Naive thymus-derived CD8-positive, alpha-beta T cell (primary cell): ENCODE results near the gene C11orf97. TPM values are rescaled to one million over a fixed set of nuclear protein-coding genes. Genes with fewer than 3 reads are reported as not detected.

Source experiments
- ATAC-seq, 2 donors: fragments of 150-1000 bp; cut with Tn5 transposase in 1 of 2; sonication (Bioruptor Pico), chemical (Tn5 transposase) in 1 of 2; 1 replicate in 1 of 2; 2 replicates in 1 of 2; pipeline ENCODE4 v1.10.0; 2021; ENCODE audit warnings: mild to moderate bottlenecking in 2 of 2, moderate library complexity in 2 of 2
- POLR2A ChIA-PET: fragments of 350-600 bp; sonication (Branson Sonifier 250); formaldehyde crosslinking; loops from one replicate; lab custom pipeline; 2021; ENCODE audit warnings: antibody characterized with exemption; lab: Charles Lee
- DNase-seq, 10 donors: peaks; one replicate each; pipeline versions ENCODE4 v3.0.0 to v3.0.0-alpha.2; 2020 to 2022
- H3K27ac Mint-ChIP-seq, 10 donors: one replicate each; pipeline ENCODE4 v1.8.0; 2020 to 2022; ENCODE audit warnings: mild to moderate bottlenecking in 10 of 10, mixed read lengths in 10 of 10, moderate library complexity in 4 of 10, inconsistent platforms in 1 of 10
- H3K27me3 Mint-ChIP-seq, 5 donors: one replicate each; pipeline ENCODE4 v1.8.0; 2021 to 2022; ENCODE audit warnings: mixed read lengths in 5 of 5
- H3K36me3 Mint-ChIP-seq, 3 donors: one replicate each; pipeline ENCODE4 v1.8.0; 2020 to 2022; ENCODE audit warnings: mixed read lengths in 3 of 3, mild to moderate bottlenecking in 2 of 3, inconsistent platforms in 1 of 3
- H3K4me1 Mint-ChIP-seq, 4 donors: one replicate each; pipeline ENCODE4 v1.8.0; 2021 to 2022; ENCODE audit warnings: mixed read lengths in 4 of 4
- H3K4me3 Mint-ChIP-seq, 10 donors: one replicate each; pipeline ENCODE4 v1.8.0; 2020 to 2022; ENCODE audit warnings: mild to moderate bottlenecking in 10 of 10, mixed read lengths in 10 of 10, moderate library complexity in 6 of 10, inconsistent platforms in 1 of 10
- H3K9me3 Mint-ChIP-seq, 9 donors: one replicate each; pipeline ENCODE4 v1.8.0; 2020 to 2022; ENCODE audit warnings: mixed read lengths in 9 of 9, mild to moderate bottlenecking in 3 of 9, inconsistent platforms in 1 of 9, moderate library complexity in 1 of 9
- polyA plus RNA-seq, 3 donors: library from polyadenylated mRNA; unstranded; fragments of 300-500 nt; fragmentation: Illumina TruSeq; gene quantifications; one replicate each; pipeline ENCODE4 v1.2.3, GENCODE V29; 2021
- total RNA-seq, 8 experiments: library from RNA in 2 of 8; stranded (reverse) in 2 of 8; gene quantifications; one replicate each; pipeline ENCODE4 v1.2.3 and lab custom pipeline; 2021 to 2026

The C11orf97 gene, protein sequence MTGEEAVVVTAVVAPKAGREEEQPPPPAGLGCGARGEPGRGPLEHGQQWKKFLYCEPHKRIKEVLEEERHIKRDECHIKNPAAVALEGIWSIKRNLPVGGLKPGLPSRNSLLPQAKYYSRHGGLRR
- total RNA-seq (not detected), polyA plus RNA-seq (not detected), total RNA-seq (lab: John Stamatoyannopoulos, UW) (0 to 0.08 (median 0) reads per million in 6 experiments)

DNA sequence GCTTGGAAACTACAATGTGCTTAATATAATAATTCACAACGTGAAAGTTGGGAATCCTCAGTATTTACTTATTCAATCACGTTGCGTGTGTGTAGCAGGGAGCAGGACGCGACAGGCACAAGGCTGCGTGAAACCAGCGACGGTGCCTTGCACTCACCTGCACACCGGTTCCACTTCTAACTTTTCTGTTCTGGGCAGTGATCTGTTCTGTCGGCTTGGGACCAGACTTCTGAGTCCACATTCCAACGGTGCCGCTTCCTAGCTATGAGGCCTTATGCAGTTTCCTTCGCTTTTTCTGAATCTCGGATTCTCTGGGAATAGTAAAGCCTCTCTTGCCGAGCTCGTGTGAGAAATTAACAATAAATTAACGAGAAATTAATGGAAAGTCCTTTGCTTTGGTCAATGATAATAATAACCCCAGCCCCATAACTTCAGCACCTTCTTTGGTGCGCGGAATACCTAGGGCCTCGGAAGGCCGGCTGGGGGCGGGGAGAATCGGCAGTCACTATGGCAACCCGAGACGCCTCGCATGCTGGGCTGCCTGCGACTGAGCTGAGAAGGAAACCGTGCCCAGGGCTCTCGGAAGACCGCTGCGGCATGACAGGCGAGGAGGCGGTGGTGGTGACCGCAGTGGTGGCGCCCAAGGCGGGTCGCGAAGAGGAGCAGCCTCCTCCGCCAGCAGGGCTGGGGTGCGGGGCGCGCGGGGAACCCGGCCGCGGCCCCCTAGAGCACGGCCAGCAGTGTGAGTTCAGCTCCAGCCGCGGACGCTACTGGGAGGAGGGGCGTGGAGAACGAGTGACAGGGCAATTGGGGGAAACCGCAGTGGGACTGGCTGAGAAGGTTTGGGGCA lies at the start of gene C11orf97:
C11orf97 (plus strand) TSS at position 530 of the 850 bp plus-strand sequence; CDS start at position 598, 68 bp downstream.
- peak within 1 kb of the TSS; percentile 60 to 90 (median 86) for H3K4me3 Mint-ChIP-seq
- H3K4me1 Mint-ChIP-seq, result peaks cover 10 to 19% (median 18%) of the 10 kb centered on the region in 4 donors
- no peaks in the 10 kb centered on the region for H3K9me3 Mint-ChIP-seq
- H3K27me3 Mint-ChIP-seq, result peaks cover 5 to 21% (median 10%) of the 10 kb centered on the region in 5 donors
- peak within 1 kb of the TSS in 6 of 10 donors; percentile 7 to 57 (median 26) for H3K27ac Mint-ChIP-seq
- ATAC-seq, result peak; percentile 83 to 88
- POLR2A ChIA-PET, result interaction anchor here (0.6 to 1.3 kb wide), 7 partner anchors 18 to 617 kb away, joined by 3 to 6 read pairs (median 3); partner anchors contain the start of genes CWC15, KDM4D and PANX1
- DNase-seq, result peak; percentile 31 to 75 (median 43)
- no peaks in the 10 kb centered on the region for H3K36me3 Mint-ChIP-seq

DNA sequence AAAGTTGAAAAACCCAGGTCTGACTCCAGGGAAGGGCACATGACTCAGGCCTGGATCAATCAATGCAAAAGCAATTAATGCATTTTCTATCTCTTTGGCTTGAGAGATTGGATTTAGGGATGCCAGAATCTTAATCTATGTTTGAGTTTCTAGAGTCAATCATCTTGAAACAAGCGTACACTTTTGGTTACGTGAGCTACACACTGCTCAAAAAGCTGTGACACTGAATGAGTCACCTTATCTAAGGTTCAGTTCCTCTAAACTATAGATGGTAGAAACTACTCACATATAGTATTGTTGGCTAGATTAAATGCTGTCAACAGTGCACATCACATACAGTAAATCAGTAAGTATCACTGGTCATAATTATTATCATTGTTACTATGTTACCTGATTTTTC lies 42.8 kb upstream of the C11orf97 start:
- H3K27ac Mint-ChIP-seq, result no peak overlapping the region
- H3K9me3 Mint-ChIP-seq, result no peaks in the 10 kb centered on the region
- H3K4me3 Mint-ChIP-seq, result no peak overlapping the region
- no peaks in the 10 kb centered on the region for H3K27me3 Mint-ChIP-seq
- POLR2A ChIA-PET, result no interaction called here
- DNase-seq (no peak), ATAC-seq (no peak)
- peaks cover 7 to 16% (median 11%) of the 10 kb centered on the region in 4 donors for H3K4me1 Mint-ChIP-seq
- H3K36me3 Mint-ChIP-seq, result peaks cover 24 to 80% (median 54%) of the 10 kb centered on the region in 3 donors

DNA sequence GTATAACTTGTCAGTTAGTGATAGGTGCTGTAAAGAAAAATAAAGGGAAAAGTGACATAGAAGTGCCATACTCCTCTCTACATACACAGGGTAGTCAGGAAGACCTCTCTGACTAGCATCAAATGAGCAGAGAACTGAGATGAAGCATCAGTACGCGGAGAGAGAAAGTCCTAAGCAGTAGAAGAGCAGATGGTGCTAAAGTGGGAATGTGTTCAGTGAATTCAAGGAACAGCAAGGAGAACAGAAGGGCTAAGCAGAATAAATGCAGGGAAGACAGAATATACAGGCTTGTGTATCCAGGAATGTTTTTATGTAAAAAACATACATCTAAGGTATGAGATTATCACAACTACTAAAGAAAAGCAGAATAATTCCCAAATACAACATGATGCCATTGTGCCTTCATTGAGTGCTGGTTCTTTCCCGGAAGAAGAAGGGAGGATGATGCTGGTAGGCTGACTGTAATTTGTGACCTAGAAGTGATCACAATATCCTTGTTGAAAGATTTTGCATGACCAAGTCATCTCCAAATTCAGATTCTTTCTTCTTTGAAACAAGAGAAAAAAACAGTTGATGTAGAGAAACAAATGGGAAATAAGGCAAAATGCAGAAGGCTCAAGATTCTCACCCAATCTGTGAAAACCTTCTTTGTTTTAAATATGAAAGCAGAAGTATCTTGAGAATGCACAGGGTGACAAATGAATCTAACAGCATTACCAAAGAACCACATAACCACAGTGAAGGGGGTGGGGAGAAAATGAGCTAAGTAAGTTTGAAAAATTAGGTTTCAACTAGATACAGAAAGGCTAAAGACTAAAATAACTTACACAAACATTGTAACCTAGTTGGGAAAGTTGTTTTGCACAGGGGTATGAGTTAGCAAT lies 39.1 kb upstream of the C11orf97 start:
- Mint-ChIP-seq H3K27ac (peak overlapping the region in 3 of 10 donors; percentile 4 to 75 (median 14)), H3K9me3 (no peaks in the 10 kb centered on the region), H3K4me1 (peaks cover 6 to 24% (median 15%) of the 10 kb centered on the region in 4 donors), H3K36me3 (peaks cover 11 to 79% (median 40%) of the 10 kb centered on the region in 3 donors), H3K4me3 (peak overlapping the region in 2 of 10 donors; percentile 5 to 25), H3K27me3 (no peaks in the 10 kb centered on the region)
- DNase-seq (peak in 1 of 10 donors; percentile 29), ATAC-seq (no peak)
- POLR2A ChIA-PET, result no interaction called here

DNA sequence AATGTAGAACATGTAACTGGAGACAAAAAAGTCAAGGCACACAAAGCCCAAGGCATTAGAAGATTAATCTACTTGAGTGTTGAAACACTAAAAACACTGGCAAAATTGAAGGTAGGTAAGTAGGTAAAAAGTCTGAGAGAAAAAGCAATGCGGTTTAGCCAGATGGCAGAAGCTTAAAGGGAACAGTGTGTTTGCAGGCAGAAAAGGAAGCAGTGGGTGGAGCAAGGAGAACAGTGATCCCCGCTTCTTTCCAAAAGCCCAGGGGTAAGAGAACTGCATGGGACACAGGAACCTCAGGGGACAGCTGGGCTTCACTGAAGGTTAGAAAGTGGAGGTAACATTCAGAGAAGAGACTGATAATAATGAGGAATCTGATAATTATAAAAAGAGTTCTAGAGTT lies 34.6 kb upstream of the C11orf97 start:
- ATAC-seq, result no peak
- Mint-ChIP-seq H3K36me3 (peaks cover 8 to 89% (median 40%) of the 10 kb centered on the region in 3 donors), H3K4me1 (peaks cover 6 to 24% (median 15%) of the 10 kb centered on the region in 4 donors), H3K27ac (peak overlapping the region in 7 of 10 donors; percentile 5 to 85 (median 25)), H3K9me3 (no peaks in the 10 kb centered on the region), H3K4me3 (no peak overlapping the region), H3K27me3 (no peaks in the 10 kb centered on the region)
- POLR2A ChIA-PET, result no interaction called here
- DNase-seq, result no peak

DNA sequence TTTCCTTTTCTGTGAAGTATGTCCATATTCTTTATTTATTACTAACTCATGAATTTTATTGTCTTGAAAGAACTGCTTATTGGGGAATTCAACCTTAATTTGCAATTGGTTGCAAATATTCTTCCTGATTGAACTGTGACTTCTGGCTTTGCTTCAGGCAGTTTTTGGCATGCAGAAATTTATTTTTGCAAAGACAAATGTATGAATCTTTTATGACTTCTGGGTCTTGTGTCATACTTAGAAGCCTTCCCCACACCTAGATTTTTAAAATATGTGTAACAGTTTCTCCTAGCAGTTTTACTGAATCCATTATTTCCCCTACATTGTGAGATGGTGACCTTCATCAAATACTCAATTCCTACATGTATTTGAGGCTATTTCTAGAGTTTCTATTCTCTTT lies 30.9 kb upstream of the C11orf97 start:
- no peaks in the 10 kb centered on the region for H3K9me3 Mint-ChIP-seq
- DNase-seq (no peak), ATAC-seq (no peak)
- H3K4me1 Mint-ChIP-seq, result peaks cover 3 to 10% (median 8%) of the 10 kb centered on the region in 4 donors
- no peaks in the 10 kb centered on the region for H3K27me3 Mint-ChIP-seq
- H3K4me3 Mint-ChIP-seq, result no peak overlapping the region
- H3K27ac Mint-ChIP-seq, result no peak overlapping the region
- H3K36me3 Mint-ChIP-seq, result peaks cover 5 to 93% (median 45%) of the 10 kb centered on the region in 3 donors
- POLR2A ChIA-PET, result no interaction called here

DNA sequence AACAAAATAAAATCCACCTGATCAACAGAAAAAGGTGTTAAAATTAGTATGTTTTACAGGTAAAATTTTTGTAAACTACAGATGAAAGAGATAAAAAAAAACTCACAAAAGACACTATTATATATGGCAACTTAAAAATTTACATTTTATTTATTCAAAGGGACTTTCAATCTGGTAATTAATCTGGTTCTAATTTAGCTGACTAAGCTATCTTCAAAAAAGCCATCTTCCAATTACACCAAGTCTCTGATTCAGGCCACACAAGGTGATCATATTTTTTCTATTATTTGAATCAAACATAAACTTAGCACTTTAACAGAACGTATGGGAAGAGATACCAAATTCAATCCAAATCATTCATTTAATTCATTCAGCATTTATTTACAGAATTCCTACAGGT lies 26.2 kb upstream of the C11orf97 start:
- peaks cover 0 to 22% (median 8%) of the 10 kb centered on the region in 4 donors for H3K4me1 Mint-ChIP-seq
- H3K9me3 Mint-ChIP-seq, result no peaks in the 10 kb centered on the region
- no peak for DNase-seq
- POLR2A ChIA-PET, result interaction anchor here (0.7 kb wide), 1 partner anchor 69 kb away, joined by 3 read pairs; no protein-coding TSS in a partner anchor
- peak overlapping the region in 1 of 10 donors; percentile 8 for H3K27ac Mint-ChIP-seq
- no peaks in the 10 kb centered on the region for H3K27me3 Mint-ChIP-seq
- H3K4me3 Mint-ChIP-seq, result no peak overlapping the region
- H3K36me3 Mint-ChIP-seq, result peaks cover 15 to 91% (median 63%) of the 10 kb centered on the region in 3 donors
- ATAC-seq, result no peak

DNA sequence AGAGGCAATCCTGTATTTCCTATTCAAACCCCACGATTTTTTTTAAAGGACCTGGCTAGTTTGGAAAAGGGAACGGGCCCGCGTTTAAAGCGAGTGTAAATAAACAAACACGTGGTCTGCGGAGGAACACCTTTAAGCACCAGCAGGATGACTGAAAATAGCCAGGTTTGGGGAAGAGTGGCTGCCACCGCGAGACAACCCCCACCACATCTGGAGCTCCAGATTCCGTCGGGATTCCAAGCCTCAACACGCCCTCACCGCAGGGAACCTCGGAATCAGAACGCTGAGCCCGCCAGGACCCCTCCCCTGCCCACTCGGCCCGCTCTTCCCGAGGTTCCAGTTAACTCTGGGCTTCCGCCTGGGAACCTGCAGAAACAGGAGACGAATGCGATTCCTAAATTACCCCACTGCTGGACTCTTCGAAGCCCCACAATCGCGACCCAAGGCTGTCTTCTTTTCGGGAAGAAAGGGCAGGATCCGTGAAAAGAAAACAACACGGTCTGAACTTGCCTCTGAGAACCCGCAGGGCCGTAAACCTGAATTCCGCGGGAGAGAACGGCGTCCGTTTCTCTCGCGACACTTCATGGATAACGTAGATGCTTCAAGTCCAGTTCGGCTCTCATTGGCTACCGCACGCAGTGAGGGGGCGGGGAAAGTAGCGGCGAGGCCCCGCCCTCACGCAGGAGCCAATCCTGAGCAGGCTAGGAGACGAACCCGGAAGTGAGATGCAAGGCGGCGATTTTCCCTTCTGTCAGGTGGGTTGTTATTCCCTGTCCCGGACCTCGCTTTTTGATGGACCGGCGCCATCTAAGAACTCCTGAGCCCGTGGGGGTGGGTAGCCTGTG lies 18.8 kb upstream of the C11orf97 start, which contains the start of the genes ANKRD49 and MRE11:
ANKRD49 (plus strand) TSS at position 704 of the 845 bp plus-strand sequence. CDS start 2,710 bp downstream, outside the sequence.
MRE11 (minus strand) TSS at position 564 of the 845 bp plus-strand sequence. CDS start 1,043 bp downstream, outside the sequence.
- Mint-ChIP-seq H3K4me3 (peak within 1 kb of the TSS; percentile 92 to 99 (median 94)), H3K9me3 (no peaks in the 10 kb centered on the region), H3K27ac (peak within 1 kb of the TSS; percentile 92 to 99 (median 98)), H3K27me3 (no peaks in the 10 kb centered on the region), H3K4me1 (peaks cover 17 to 43% (median 41%) of the 10 kb centered on the region in 4 donors), H3K36me3 (peaks cover 9 to 41% (median 16%) of the 10 kb centered on the region in 3 donors)
- DNase-seq (peak; percentile 89 to 98 (median 98)), ATAC-seq (peak; percentile 97 to 98)
- POLR2A ChIA-PET, result interaction anchor here (0.7 to 1.4 kb wide), 6 partner anchors 19 to 1896 kb away, joined by 3 to 6 read pairs (median 4); partner anchors contain the start of genes C11orf54, C11orf97, CCDC82 and JRKL

DNA sequence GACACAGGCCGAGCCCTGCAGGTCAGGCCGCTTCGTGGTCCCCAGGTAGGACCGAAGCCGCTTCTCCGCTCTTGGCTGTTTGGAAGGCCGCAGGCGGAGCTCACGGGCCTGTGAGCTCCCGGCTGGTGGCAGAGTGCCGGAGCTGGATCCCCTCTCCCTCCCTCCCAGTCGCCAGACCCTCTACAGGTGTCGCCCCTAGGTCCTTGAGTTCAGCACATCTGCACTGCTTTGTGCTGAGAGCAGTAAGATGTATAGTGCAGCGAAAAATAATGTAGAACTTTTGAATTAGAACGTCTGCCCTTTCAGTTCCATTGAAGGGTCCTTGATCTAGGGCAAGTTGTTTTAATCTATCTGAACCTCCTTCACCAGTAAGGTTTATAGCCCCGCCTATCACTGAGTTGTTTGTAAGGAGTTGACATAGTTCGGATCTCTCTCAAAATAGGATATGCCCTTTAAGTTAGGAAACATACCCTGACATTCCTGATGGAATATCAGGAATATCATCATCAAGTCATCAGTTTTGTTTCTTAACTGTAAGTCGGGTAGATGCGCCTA lies 18.1 kb upstream of the C11orf97 start:
- Mint-ChIP-seq H3K4me1 (peaks cover 17 to 43% (median 41%) of the 10 kb centered on the region in 4 donors), H3K27me3 (no peaks in the 10 kb centered on the region), H3K36me3 (peaks cover 8 to 41% (median 9%) of the 10 kb centered on the region in 3 donors), H3K9me3 (no peaks in the 10 kb centered on the region), H3K4me3 (peak overlapping the region; percentile 92 to 99 (median 94)), H3K27ac (peak overlapping the region; percentile 92 to 99 (median 98))
- DNase-seq (no peak), ATAC-seq (peak; percentile 67 to 70)
- POLR2A ChIA-PET, result interaction anchor here (0.6 to 1.4 kb wide), 8 partner anchors 9 to 1909 kb away, joined by 3 to 6 read pairs (median 4); partner anchors contain the start of genes C11orf54, C11orf97, CCDC82 and JRKL

DNA sequence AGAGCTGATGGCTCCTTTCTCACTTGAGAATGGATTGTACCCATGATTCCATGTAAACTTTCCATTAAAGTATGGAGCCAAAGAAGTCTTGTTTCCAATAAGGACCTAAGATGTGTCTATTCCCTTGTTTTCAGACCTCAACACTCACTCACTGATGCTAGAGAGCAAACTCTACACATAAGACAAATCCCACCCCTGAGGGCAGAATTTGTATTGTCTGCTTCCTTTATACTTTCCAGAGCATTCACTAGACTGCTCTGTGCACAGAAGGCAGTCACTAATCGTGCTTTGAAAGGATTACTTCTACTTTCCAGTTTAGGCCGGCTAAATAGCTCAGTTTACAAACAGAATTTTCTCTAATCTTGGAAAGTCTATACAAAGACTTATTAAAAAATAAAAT lies 12.1 kb upstream of the C11orf97 start:
- H3K36me3 Mint-ChIP-seq, result peaks cover 0 to 52% (median 0%) of the 10 kb centered on the region in 3 donors
- DNase-seq, result no peak
- POLR2A ChIA-PET, result no interaction called here
- peak overlapping the region in 1 of 10 donors; percentile 19 for H3K27ac Mint-ChIP-seq
- H3K27me3 Mint-ChIP-seq, result no peaks in the 10 kb centered on the region
- no peak for ATAC-seq
- no peaks in the 10 kb centered on the region for H3K9me3 Mint-ChIP-seq
- H3K4me1 Mint-ChIP-seq, result peaks cover 2 to 11% (median 8%) of the 10 kb centered on the region in 4 donors
- no peak overlapping the region for H3K4me3 Mint-ChIP-seq

DNA sequence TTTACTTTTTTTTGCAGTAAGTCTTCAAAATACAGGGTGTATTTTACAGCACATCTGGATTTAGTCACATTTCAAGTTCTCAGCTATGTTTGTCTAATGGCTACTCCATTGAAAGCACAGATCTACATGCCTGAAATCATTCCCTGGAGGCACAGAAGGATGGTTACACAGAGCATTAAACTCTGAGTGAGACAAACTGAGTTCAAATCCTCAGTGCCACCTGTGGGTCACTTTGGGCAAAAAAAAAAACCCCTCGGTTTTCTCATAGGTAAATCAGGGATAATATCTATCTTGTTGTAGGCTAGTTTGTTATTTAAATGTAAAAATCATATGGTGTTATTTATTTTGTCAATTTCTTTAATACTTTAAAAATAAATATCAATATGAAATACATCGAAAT lies 10.7 kb upstream of the C11orf97 start:
- Mint-ChIP-seq H3K4me3 (no peak overlapping the region), H3K27ac (no peak overlapping the region), H3K4me1 (peaks cover 0 to 2% (median 0%) of the 10 kb centered on the region in 4 donors), H3K36me3 (peaks cover 0 to 49% (median 0%) of the 10 kb centered on the region in 3 donors), H3K9me3 (no peaks in the 10 kb centered on the region), H3K27me3 (no peaks in the 10 kb centered on the region)
- no peak for ATAC-seq
- POLR2A ChIA-PET, result no interaction called here
- no peak for DNase-seq
